Heart left ventricle (tissue), 13 donors: ENCODE measurements around the gene NEUROG1.

Experiments used
- POLR2A ChIP-seq, 2 donors: fragments of 450-650 bp; IDR thresholded peaks; one replicate each; pipeline ENCODE4 v1.6.1; 2017; ENCODE audit warnings: antibody characterized with exemption in 2 of 2, mild to moderate bottlenecking in 2 of 2, moderate library complexity in 2 of 2
- TF ChIP-seq, protein P1 (sequence below), 12 donors: fragments of 200-600 bp; sonication (generic) in 4 of 12; IDR thresholded peaks; one replicate each; pipeline versions ENCODE4 v1.5.0 to v1.8.0; 2018 to 2022; ENCODE audit warnings: antibody characterized with exemption in 12 of 12, mild to moderate bottlenecking in 5 of 12
- donor health status: ischemic (EF 13 %, LVEDD 7.1; RV severe dilation, severe dysfunction).
- donor health status: DM: no; HTN: yes; CAD: no.
- donor health status: DM: no; HTN: no; CAD: no.
- donor health status: ischemic (EF 25% LVEDD 6.9; RV normal size, moderate dysfunction).
- donor health status: ischemic (EF 25% LVEDD 5.7; RV mildly dilated, moderate dysfunction).
- donor health status: ischemic (EF 35%, LVEDD 5.7; RV mildly dilated, moderate dysfunction).
- donor health status: nonischemic (EF 11% LVEDD 7.7; RV severe dilation, severe dysfunction).
- donor health status: DM: yes; HTN: yes; CAD: no.
- donor health status: PGD.
- donor health status: ischemic (EF 29% LVEDD 5.4; RV normal size, mild dysfunction).
- donor health status: nonischemic (EF 23%, LVEDD 6.1; RV moderate dilation, normal function).

DNA sequence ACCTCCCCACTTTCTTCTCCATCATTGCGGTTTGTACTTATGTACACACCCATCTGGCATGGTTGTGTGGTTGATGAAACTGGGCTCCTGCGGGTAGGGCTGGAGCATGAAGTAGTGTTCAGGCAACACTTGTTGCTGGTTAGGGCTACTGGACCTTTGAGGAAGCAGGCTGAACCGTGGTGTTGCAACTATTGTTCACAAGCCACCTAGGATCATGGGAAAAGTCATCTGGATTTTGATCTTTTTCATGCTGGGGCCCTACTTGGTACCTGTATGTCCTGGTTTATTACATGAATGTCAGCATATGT is 43.5 kb downstream of the NEUROG1 start:
- TF ChIP-seq, protein P1, sequence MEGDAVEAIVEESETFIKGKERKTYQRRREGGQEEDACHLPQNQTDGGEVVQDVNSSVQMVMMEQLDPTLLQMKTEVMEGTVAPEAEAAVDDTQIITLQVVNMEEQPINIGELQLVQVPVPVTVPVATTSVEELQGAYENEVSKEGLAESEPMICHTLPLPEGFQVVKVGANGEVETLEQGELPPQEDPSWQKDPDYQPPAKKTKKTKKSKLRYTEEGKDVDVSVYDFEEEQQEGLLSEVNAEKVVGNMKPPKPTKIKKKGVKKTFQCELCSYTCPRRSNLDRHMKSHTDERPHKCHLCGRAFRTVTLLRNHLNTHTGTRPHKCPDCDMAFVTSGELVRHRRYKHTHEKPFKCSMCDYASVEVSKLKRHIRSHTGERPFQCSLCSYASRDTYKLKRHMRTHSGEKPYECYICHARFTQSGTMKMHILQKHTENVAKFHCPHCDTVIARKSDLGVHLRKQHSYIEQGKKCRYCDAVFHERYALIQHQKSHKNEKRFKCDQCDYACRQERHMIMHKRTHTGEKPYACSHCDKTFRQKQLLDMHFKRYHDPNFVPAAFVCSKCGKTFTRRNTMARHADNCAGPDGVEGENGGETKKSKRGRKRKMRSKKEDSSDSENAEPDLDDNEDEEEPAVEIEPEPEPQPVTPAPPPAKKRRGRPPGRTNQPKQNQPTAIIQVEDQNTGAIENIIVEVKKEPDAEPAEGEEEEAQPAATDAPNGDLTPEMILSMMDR (IDR thresholded peaks at IDR 0.05) = no peak
- TF ChIP-seq POLR2A (IDR thresholded peaks at IDR 0.05) = no peak
